GM23338 (cell line): ENCODE measurements around the gene TSPAN1.

Source experiments
- CTCF ChIP-seq, 2 experiments: fragments of 200-600 bp in 1 of 2; sonication (generic) in 1 of 2; conservative IDR thresholded peaks; 2 replicates each; pipeline versions ENCODE4 v1.5.1 to v1.6.1; 2016 to 2017; ENCODE audit warnings: antibody characterized with exemption in 2 of 2, low read depth in 2 of 2, mild to moderate bottlenecking in 2 of 2, moderate library complexity in 1 of 2
- REST ChIP-seq: IDR thresholded peaks from one replicate; pipeline ENCODE4 v1.6.1; 2018; ENCODE audit warnings: antibody characterized with exemption; ENCODE audit not compliant: unreplicated experiment

GRCh38 chr1:46186076-46186475, 11.2 kb downstream of the TSPAN1 start:
- TF ChIP-seq CTCF (conservative IDR thresholded peaks at IDR 0.05; ENCODE audit: low read depth in 2 of 2) (no peak), REST (no peak)
